Pancreas (tissue), 10 donors: ENCODE data around the gene ADIPOR2. TPM values are rescaled to one million over a fixed set of nuclear protein-coding genes. Genes with fewer than 3 reads are reported as not detected.

Experiments used
- ATAC-seq, 4 donors: fragments of 200-7000 bp; cut with Tn5 transposase; one replicate each; pipeline versions ENCODE4 v1.8.0 to v1.9.1; 2020; ENCODE audit warnings: mild to moderate bottlenecking in 4 of 4, moderate library complexity in 4 of 4
- DNase-seq, 6 donors: peaks; one replicate each; pipeline ENCODE4 v3.0.0-alpha.2; 2020
- FAIRE-seq: peaks from 2 replicates; lab custom pipeline; 2012; peaks lifted over from hg19 to GRCh38; lab: Jason Lieb, UNC
- H3K27ac ChIP-seq, 4 donors: fragments of 200-600 bp; sonication (generic); 1 replicate in 3 of 4; 2 replicates in 1 of 4; pipeline versions ENCODE4 v1.5.0 to v1.8.0; 2020
- H3K27me3 ChIP-seq, 4 donors: fragments of 200-600 bp; one replicate each; pipeline ENCODE4 v1.8.0; 2021
- H3K36me3 ChIP-seq, 3 donors: fragments of 200-600 bp; sonication (generic) in 1 of 3; one replicate each; pipeline versions ENCODE4 v1.5.0 to v1.8.0; 2020 to 2021
- H3K4me1 ChIP-seq, 3 donors: fragments of 200-600 bp; one replicate each; pipeline ENCODE4 v1.8.0; 2021
- H3K4me3 ChIP-seq, 4 donors: fragments of 200-600 bp; sonication (generic) in 2 of 4; one replicate each; pipeline versions ENCODE4 v1.5.0 to v1.8.0; 2020 to 2021
- H3K9me3 ChIP-seq, 4 donors: fragments of 200-600 bp; one replicate each; pipeline ENCODE4 v1.8.0; 2021
- CTCF ChIP-seq, 4 donors: fragments of 200-600 bp; sonication (generic) in 3 of 4; IDR thresholded peaks; one replicate each; pipeline versions ENCODE4 v1.5.0 to v1.8.0; 2021; ENCODE audit warnings: antibody characterized with exemption in 4 of 4
- WGBS, 2 donors: extraction: QIAGEN DNeasy Blood & Tissue Kit; methylation state at CpG; one replicate each; pipeline ENCODE4 v1.1.7; 2013; 5-methylcytosine and 5-hydroxymethylcytosine counted together
- intact Hi-C, 3 donors: fragments of 100-400 bp; cut with DNase I; formaldehyde crosslinking; loops; one replicate each; pipeline versions ENCODE4 v1.11.1 to v1.14.2; 2022
- polyA plus RNA-seq, 2 donors: library from polyadenylated mRNA; stranded (reverse); fragments of 200-250 nt; gene quantifications; one replicate each; pipeline ENCODE4 v1.2.3, GENCODE V29; 2013
- total RNA-seq, 6 donors: library from RNA; stranded (reverse); fragmentation: NEBNext Ultra II Directional in 4 of 6; extraction: Animal tissue kit (Norgen Biotek cat#: 25700) in 4 of 6; gene quantifications; one replicate each; pipeline versions ENCODE4 v1.2.1 to v1.2.4, GENCODE V29; 2021 to 2023
- donor health status: healthy with polysubstance abuse.
- donor health status: DM: no; HTN: no; CAD: no; lungs with moderate emphysema.
- donor health status: DM: no; HTN: no; CAD: no.
- donor health status: control.
- donor health status: control.
- donor health status: Bipolar disorder and iron deficiency.
- donor health status: DM: yes; HTN: yes; CAD: no.
- donor health status: DM: no; HTN: no; CAD: no.
- donor health status: DM: no; HTN: no; CAD: no.
- donor health status: DM: yes; HTN: yes; CAD: no.

ADIPOR2 gene
- total and polyA plus RNA-seq, 8 donors = 10.4 to 27.5 (median 22.1) TPM

GRCh38 chr12:1778911-1779310 lies 88.0 kb downstream of the ADIPOR2 start:
- Histone ChIP-seq H3K36me3 (peaks cover 0 to 12% (median 0%) of the 10 kb centered on the region in 3 donors), H3K27ac (no peak overlapping the region), H3K27me3 (no peaks in the 10 kb centered on the region), H3K4me3 (no peak overlapping the region), H3K9me3 (no peaks in the 10 kb centered on the region), H3K4me1 (peaks cover 0 to 4% (median 3%) of the 10 kb centered on the region in 3 donors)
- no peak for TF ChIP-seq CTCF (IDR thresholded peaks at IDR 0.05)
- intact Hi-C loops = no loop called here
- DNase-seq = no peak
- no peak for FAIRE-seq
- ATAC-seq = no peak
- WGBS, 2 donors = 88 to 91% methylated on average over 4 of the region's 4 CpGs

- ATAC-seq (peak in 2 of 4 donors; percentile 43 to 50), FAIRE-seq (no peak), DNase-seq (no peak)
- no peak overlapping the region for H3K4me3 ChIP-seq
- 31 to 40% methylated on average over 1 of the region's 1 CpG for WGBS, 2 donors
- no peak overlapping the region for H3K27ac ChIP-seq
- no peaks in the 10 kb centered on the region for H3K9me3 ChIP-seq
- intact Hi-C loops = no loop called here
- peaks cover 0 to 21% (median 0%) of the 10 kb centered on the region in 3 donors for H3K36me3 ChIP-seq
- no peak for TF ChIP-seq CTCF (IDR thresholded peaks at IDR 0.05)
- no peaks in the 10 kb centered on the region for H3K27me3 ChIP-seq
- H3K4me1 ChIP-seq = peaks cover 0 to 4% (median 3%) of the 10 kb centered on the region in 3 donors
Observed at GRCh38 chr12:1779783-1780182, 88.9 kb downstream of the ADIPOR2 start.

- no peaks in the 10 kb centered on the region for H3K9me3 ChIP-seq
- intact Hi-C loops = no loop called here
- WGBS, 2 donors = 26 to 33% methylated on average over 2 of the region's 2 CpGs
- TF ChIP-seq CTCF (IDR thresholded peaks at IDR 0.05) = no peak
- peaks cover 0 to 4% (median 3%) of the 10 kb centered on the region in 3 donors for H3K4me1 ChIP-seq
- no peak for FAIRE-seq
- H3K27me3 ChIP-seq = no peaks in the 10 kb centered on the region
- H3K36me3 ChIP-seq = peaks cover 0 to 37% (median 4%) of the 10 kb centered on the region in 3 donors
- no peak for DNase-seq
- H3K4me3 ChIP-seq = no peak overlapping the region
- no peak overlapping the region for H3K27ac ChIP-seq
- ATAC-seq = peak in 2 of 4 donors; percentile 58 to 65
Observed at GRCh38 chr12:1781772-1782171, 90.9 kb downstream of the ADIPOR2 start.

GRCh38 chr12:1782215-1782614 lies 91.3 kb downstream of the ADIPOR2 start:
- no peak for TF ChIP-seq CTCF (IDR thresholded peaks at IDR 0.05)
- intact Hi-C loops = no loop called here
- H3K4me1 ChIP-seq = peaks cover 0 to 4% (median 3%) of the 10 kb centered on the region in 3 donors
- FAIRE-seq (no peak), DNase-seq (no peak), ATAC-seq (no peak)
- no peaks in the 10 kb centered on the region for H3K9me3 ChIP-seq
- 51 to 53% methylated on average over 2 of the region's 2 CpGs for WGBS, 2 donors
- H3K27me3 ChIP-seq = no peaks in the 10 kb centered on the region
- H3K27ac ChIP-seq = no peak overlapping the region
- H3K4me3 ChIP-seq = no peak overlapping the region
- peaks cover 0 to 37% (median 4%) of the 10 kb centered on the region in 3 donors for H3K36me3 ChIP-seq

DNA sequence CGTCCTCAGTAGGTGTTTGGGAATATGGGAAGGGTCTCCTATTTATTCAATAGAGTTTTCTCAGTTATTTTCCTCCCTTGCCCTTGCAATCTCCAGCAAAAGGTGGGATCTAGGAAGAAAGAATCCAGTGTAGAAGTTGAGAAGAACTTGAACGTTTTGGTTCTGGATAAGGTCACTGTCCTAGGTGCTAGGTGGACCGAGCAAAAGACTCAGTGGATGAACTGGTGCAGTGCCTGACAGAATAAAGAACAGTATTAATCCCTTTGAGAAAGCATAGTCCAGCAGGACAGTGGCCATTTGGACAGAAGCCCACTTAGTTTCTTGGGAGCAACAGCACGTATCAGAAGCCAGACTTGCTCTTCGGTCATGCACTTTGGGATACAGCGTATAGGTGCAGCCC lies 96.8 kb downstream of the ADIPOR2 start:
- no peak for DNase-seq
- H3K27me3 ChIP-seq = no peaks in the 10 kb centered on the region
- WGBS, 2 donors = 73 to 83% methylated on average over 6 of the region's 6 CpGs
- no peak overlapping the region for H3K4me3 ChIP-seq
- H3K4me1 ChIP-seq = no peaks in the 10 kb centered on the region
- H3K36me3 ChIP-seq = peaks cover 0 to 27% (median 4%) of the 10 kb centered on the region in 3 donors
- H3K9me3 ChIP-seq = no peaks in the 10 kb centered on the region
- intact Hi-C loops = no loop called here
- no peak overlapping the region for H3K27ac ChIP-seq
- TF ChIP-seq CTCF (IDR thresholded peaks at IDR 0.05) = no peak
- ATAC-seq = no peak
- no peak for FAIRE-seq
